AML-193 (cell line): ENCODE results near the gene CACNB4.
"Not testable (repeated sequence)": the region's sequence is repeated elsewhere in the genome, so short reads cannot be mapped to it uniquely, and the experiment has no call there.

Experiments used
- DNase-seq, 2 experiments: peaks; one replicate each; lab custom pipeline; 2025; lab: John Stamatoyannopoulos, UW

CACNB4 gene

DNA sequence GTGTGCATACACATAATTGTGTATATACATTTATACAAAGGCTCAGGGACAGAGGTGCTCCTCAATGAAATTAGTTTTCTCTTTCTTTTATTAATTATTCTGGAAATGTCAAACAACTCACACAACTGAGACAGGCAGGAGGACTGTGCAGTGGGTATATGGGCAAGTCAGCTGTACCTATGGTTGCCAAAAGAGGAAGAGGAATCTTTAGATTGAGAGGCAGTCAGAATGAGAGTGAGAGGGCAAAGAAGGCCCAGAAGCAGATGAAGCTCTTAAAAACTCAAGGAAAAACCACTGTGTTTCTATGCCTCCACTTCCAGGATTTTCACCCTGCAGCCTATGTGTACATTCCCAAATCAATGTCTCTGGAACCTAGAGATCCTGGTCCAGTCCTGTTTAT lies 79.1 kb downstream of the CACNB4 start:
- DNase-seq, result peak; percentile 8 to 10

DNA sequence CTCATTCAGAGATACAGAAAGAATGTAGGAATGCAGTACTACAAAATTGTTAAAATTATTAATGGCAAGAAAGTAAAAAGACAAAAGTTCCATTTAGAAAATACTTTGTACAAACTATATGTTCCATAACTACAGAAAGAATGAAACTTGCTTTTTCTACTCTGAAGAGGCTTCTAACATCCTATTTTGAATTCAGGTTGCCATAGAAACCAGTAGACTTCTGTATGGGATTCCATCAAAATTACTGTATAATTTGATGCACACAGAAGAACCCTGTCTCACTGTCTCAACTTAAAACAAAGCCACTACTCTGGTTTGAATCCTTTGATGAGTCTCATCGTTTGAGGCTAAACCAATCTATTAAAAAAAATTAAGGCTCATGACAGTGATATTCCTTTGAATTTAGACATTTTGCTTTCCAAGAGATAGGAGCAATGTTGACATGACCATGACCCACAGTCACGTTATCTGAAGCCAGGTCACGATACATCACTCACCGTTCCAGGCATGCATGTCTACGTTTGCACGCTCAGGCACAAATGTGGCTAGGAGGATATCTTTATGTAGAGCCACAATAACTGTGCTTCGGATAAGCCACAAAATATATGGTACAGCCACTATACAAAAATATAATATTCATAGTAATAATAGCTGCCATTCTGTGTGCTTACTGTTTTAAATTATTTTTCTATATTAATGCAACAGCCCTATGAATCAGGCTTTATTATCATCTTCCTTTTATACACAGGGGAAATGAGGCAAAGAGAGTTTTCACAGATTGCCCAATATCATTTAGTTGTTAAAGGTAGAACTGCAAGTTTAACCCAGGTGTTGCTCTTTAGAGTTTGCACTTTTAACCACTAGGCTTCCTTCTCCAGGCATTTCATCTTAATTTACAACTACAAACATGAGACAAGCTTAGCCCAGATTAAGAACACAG lies 82.4 kb downstream of the CACNB4 start:
- DNase-seq, result no peak

DNA sequence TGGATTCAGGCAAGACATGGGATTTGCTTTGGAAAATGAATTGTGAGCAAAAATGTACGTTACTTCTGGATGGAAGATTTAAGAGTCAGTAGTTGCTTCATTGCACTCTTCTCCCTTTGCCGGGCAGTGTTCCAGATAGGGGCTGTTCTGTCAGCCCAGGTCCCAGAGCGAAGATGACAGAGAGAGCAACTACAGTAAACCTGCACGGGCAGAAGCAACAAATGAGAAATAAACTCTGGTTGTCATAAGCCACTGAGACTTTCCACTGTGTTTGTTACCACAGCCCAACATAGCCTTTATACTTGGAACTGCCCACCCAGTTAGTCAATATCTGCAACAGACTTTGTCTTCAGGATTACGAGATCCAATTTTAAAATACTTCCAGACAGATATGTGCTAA lies 83.3 kb downstream of the CACNB4 start:
- DNase-seq, result no peak

DNA sequence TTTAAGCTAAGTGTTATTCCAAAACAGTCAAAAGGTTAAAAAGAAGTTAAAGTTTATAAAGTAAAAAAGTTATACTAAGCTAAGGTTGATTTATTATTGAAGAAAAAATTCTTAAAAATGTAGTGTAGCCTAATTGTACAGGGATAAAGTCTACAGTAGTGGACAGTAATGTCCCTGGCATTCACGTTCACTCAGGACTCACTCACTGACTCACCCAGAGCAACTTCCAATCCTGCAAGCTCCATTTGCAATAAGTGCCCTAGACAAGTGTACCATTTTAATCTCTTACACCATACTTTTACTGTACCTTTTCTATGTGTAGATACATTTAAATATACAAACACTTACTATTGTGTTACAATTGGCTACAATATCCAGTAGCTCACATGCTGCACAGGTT lies 86.1 kb downstream of the CACNB4 start:
- no peak for DNase-seq

DNA sequence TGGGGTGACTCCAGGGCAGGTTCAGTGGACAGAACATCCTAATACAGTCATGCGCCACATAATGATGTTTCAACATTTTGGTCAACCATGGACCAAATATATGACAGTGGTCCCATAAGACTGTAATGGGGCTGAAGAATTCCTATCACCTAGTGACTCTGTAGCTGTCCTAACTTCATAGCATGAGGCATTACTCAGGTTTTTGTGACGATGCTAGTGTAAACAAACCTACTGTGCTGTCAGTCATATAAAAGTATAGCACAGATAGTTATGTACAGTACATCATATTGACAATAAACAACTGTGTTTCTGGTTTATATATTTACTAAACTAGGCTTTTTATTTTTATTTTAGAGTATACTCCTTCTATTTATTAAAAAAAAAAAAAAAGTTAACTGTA lies 87.1 kb downstream of the CACNB4 start:
- DNase-seq, result no peak

DNA sequence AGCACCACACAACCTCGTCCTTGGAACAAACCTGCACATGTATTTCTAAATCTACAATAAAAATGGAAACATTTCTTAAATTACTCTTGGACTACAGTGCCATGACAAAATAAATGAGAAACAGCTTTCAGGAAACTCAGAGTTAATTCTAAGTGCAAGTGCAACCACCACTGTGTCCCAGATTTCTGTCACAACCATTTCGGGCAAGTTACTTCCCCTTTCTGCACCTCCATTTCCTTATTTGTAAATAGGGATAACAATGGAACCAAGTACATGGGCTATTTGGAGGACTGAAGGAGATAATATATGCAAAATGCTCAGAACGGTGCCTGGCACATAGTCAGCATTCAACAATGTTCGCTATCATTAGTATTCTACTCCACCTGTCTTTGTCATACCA lies 93.2 kb downstream of the CACNB4 start:
- DNase-seq, result peak; percentile 40 to 55

DNA sequence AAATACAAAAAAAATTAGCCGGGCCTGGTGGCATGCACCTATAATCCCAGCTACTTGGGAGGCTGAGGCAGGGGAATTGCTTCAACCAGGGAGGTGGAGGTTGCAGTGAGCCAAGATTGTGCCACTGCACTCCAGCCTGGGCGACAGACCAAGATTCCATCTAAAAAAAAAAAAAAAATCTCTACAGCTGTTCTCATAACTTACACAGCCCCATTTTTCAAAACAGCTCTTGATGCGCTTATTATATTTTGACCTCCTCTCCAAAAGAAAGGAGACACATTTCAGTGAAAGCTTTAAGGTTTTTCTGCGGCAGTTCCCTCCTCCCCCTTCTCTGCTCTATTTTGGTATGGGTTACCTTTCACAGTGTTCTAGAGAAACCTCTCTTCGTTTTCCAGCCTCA lies 95.6 kb downstream of the CACNB4 start:
- not testable (repeated sequence) for DNase-seq

DNA sequence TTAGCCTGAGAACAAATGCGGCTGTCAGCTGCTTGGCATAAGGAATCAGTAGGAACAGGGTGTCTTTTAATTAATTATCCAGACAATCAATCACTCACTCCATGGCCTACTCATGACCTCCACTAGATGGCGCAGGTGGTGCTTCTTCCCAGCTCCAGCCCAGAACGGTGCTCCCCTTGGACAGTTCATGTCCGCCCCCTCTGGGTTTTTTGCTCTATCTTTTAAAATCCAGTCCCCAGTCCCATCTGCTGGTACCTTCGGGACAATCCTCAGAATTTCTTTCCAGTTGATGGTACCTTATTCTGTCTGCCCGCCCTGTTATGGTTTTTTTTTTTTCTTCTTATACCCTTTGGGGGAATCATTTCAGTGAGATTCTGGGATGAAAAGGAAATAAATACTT lies 99.8 kb downstream of the CACNB4 start:
- DNase-seq, result peak; percentile 20 to 40

DNA sequence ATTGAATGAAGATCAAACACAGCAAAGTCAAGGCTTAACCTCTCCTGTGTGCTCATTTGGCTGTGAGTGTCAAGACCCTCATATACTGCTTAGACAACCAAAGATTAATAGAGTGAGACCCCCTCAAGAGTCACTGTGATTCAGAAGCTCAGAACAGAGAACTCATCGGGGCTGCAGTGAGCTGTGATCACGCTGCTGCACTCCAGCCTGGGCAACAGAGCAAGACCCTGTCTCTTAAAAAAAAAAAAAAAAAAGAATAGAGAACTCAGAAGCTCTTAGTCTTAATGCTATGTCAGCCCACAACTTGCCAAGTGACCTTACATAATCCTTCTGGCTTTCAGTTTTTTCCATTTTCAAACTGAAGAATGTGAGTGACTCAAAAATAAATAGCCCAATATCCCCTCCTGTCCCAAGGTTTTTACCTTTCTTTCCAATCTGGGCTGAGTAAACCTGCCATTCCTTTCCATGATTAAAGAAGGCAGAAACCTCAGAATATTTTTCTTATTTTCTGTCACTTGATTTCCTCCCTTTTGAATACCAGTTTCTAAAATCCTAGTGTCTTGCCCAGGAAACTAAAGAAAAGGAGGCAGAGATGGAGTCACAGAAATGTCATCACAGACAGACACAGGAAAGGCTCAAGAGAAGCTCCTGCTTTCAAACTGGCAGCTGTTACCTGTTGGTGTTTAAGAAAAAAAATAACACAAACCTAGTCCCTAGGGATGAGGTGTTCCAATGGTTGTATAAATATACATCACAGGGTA lies 102.4 kb downstream of the CACNB4 start:
- no peak for DNase-seq

DNA sequence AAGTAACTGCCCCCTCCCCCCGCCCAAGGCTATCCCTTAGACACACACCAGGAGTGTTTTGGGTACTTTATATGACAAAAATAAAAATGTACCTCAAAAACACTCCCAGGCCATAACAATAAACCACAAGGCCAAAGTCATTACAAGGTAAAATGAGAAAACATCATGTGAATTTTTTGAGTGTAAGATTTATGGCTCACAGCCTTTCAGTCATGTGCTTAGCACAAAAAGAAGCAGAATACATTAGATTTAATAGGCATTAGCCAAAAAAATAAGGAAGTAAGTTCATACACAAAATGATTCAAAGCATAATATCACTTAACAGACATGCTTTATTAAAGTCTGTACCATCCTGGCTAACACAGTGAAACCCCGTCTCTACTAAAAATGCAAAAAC lies 103.7 kb downstream of the CACNB4 start:
- no peak for DNase-seq

DNA sequence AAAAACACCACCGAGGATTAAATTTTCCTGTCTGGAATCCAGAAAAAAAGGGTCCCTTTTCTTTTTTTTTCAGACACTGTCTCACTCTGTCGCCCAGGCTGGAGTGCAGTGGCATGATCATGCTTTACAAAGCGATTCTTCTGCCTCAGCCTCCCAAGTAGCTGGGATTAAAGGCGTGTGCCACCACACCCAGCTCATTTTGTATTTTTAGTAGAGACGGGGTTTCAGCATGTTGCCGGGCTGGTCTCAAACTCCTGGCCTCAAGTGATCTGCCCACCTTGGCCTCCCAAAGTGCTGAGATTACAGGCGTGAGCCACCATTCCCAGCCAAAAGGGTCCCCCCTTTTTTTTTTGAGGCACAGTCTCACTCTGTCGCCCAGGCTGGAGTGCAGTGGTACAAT lies 104.7 kb downstream of the CACNB4 start:
- DNase-seq, result not testable (repeated sequence)

DNA sequence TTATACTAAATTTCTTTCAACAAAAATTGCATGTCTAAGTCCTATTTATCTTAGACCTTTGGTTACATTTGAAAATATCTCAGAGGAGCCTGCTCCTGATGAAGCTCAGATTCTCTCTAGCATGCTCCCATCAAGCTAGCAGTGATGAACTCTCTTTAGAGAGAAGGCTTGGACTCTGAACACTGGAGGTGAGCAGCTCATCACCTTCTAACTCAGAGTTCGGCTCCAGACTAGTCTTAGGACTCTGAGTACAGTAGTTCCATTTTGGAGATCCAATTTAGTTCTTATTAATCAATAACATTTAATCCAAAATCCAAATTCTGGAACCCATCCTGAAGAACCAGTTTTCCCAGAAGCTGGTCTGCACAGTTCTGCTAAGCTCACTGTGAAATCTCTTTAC lies 107.8 kb downstream of the CACNB4 start:
- no peak for DNase-seq

DNA sequence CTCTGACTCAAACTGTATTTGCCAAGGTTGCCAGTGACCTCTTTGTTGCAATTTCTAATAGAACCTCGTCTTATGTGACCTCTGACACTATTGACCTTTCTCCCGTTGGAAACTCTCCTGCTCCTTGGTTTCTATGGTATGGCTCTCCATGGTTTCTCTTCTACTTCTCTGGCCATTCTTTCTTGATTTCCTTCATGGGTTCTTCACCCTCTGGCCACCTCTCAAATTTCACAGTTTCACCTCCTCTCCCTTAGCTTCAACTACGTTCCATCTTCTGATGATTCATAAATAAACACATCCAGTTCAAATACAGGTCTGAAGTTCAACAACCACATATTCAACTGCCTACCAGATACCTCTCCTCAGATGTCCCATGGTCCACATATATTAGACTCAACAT lies 109.5 kb downstream of the CACNB4 start:
- DNase-seq, result no peak

DNA sequence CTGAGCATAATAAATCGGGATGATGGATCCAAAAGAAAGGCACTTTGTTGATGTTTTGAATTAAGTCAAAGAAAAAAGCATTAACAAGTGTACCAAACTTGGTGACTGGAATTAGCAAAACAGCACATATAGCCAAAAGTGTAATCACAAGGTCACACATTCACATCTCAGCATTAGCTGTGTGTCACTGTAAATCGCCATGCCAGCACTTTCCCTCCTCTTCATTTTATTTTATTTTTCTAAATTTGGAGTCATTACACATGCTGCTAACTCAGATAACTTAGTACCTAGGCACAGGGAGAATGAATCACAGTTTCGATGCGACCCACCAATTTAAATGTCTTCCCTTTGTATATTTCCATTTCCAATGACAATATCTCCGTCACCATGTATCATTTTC lies 111.4 kb downstream of the CACNB4 start:
- no peak for DNase-seq

DNA sequence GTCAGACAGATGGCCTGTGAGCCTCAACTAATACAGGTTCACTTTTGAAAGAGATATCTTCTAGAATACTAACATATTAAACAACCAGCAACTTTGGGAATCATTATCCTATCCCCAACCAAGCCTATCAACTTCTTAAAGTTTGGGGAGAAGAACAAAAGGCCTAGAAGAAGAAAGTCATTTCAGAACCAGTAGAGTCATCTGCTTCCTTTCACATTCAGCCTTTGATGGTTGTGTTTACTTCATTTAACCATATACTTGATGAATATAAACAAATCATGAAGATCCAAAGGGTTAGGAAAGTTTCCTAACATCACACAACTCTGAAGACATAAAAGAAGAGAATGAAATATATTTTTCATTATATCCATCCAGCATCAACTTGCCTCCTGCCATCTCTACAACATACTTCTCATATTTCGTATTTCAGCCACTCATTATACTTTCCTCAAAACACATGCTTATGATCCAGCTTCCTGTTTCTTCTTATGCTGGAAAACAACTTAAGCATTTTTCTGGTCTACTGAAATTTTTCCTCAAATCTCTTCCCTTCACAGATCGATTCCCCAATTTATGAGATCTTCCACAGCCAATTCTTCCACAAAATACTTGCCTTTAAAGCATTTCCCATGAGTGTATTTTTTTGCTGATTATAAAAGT lies 114.3 kb downstream of the CACNB4 start:
- DNase-seq, result no peak

DNA sequence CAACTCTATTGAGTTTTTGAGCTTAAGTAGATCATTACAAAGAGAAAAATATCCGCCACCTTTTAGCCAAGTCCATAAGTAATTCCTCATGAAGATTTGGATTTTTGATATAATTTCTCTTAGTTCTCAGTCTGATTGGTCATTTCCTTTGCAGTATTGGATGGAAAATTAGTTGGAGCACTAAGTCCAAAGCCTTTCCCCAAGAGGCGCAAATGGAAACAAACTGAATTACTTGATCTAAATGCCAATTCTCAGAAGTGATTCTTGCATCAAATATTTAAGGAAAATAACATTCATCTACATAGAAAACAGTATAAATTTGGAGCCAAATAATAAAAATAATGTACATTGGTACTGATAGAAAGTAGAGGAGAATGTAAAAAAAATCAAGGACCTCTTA lies 115.6 kb downstream of the CACNB4 start:
- DNase-seq, result no peak

DNA sequence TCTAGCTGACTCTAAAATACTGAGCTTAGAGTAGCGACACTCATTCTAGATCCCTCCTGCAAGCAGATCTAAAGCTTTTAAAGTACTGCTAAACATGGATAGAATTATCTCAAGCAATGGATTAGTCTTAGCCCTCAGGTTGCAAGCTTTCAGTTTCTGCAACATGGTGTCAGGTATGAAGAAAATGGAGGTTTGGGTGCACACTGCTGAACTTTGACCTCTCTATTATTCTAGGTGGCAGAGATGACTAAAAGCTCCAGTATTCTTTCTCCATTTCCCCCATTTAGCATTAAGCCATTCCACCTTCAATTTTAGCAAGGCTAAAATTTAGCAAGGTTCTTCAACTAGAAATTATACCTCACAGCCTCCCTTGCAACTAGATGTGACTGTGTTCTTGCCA lies 117.0 kb downstream of the CACNB4 start:
- DNase-seq, result no peak

DNA sequence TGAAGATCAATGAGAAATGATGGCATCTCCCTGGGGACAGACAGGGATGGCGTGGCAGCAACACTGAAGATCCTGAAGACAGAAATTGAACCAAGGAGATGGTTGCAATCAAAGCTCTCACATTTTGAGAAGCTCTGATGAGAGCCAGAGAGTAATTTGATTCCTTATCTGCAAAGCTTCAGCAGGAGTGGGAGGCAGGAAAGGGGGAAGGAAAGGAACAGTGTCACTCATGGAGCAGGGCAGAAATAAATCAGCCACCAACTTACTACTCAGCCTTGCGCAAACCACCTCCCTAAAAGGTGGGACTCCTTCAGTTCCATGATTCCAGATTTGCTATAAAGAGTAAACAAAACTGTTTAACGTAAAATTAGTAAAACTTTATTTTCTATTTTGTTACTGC lies 119.2 kb downstream of the CACNB4 start:
- DNase-seq, result no peak

DNA sequence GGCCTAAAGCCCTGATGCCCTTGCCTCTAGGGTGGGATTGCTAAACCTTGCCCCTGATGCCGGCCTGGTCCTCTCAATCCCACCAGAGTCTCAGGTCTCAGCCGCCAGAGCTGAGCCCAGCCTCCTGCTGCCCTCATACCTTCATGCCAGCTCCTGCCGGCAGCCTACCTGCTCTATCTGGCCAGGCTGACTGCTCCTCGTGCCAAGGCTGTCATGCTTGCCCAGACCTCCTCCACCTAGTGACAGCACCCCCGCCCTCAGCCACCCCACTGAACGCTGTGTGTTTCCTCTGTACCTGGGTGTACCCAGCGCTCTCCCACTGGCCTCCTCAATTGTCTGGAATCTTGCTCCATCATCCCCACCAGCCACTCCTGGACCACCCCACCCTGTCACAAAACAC lies 120.1 kb downstream of the CACNB4 start:
- no peak for DNase-seq

DNA sequence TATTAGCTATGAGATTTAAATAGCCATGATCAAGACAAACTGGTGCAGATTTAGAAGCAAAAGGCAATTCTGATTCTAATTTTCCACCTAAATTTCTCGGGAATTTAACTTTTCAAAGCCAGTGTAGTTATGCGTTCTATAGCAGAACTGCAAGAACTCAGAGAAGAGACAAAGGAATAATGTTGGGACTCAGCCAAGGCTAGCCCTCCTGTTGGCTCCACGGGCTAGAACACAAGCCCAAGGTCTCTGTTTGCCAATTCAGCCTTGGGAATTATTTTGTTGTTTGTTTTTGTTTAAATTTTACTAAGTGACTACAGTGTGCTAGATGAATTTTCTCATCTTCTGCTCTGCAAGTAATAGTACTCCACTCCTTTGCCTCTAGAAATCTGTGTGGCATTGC lies 121.2 kb downstream of the CACNB4 start:
- DNase-seq, result no peak

DNA sequence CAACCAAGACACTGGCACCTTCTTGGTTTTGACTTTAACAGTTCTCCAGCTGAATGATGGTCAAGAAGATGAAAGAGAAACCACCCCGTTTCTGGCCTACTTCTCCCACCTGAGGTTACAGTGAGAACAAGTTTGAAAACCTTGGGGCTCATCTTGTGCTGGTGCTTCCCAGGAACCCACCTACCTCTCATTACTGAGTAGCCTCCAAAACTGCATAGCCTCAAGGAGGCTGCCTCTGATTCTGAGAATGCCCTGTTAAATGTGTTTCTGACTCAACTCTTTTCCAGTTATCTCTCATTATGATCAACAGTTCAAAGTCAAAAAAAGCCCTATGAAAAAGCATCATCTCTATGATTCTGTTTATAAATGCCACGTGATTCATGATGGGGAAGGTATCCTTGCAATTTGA lies 121.9 kb downstream of the CACNB4 start:
- DNase-seq, result no peak

DNA sequence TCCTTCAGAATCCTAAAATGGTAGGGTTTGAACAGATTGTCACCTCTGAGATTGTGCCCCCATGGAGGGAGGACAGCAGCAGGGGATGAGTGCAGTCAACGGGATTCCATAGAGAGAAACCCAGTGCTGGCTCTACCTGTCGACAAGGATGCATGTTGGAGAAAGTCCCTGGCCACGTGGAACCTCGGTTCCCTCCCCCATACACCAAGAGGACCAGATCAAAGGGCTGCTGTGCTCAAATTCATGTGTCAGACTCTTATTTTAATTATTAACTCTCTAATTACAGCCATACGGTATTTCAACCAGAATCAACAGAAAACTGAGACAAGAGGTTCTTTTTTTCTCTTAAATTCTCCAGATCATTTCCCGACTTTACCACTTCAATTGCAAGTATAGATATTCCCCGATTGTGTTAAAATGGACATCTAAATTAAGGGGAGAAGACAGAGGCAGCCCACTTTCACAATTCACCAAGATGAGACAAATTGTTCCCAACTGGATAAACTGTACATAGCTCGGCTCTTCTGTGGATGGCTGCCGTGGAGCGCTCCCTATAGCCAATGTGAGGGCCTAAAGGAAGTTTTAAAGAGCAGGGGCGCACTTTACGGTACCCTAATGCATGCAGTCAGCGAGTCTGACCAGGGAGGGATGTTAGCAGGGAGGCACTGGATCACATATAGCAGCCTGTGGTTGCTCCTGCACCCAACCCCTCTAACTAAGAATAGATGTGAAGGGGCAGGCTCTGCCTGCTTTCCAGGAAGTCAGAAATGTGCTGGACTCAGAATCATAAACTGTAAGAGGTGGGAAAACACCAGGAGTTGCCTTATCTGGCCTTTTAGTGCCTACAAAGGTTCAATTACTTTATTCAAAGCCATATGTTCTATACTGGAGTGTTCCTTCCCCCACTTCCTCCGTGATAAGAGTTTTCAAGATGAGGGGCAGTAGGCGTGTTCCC lies 123.1 kb downstream of the CACNB4 start:
- DNase-seq, result no peak
